IMR-90 (cell line): ENCODE measurements around the gene MPRIP. TPM values are rescaled to one million over a fixed set of nuclear protein-coding genes. Genes with fewer than 3 reads are reported as not detected.

Experiments used
- ATAC-seq: fragments of 200-7000 bp; cut with Tn5 transposase; 2 replicates; pipeline ENCODE4 v1.9.1; 2020; ENCODE audit warnings: low read depth, mild to moderate bottlenecking, moderate library complexity
- BruUV-seq: library from RNA; stranded (reverse); fragments of 400-500 nt; replicated peaks from 2 replicates; lab custom pipeline; 2021; lab: Mats Ljungman, UMichigan
- CTCF ChIA-PET: fragments of 300-600 bp; formaldehyde crosslinking; extraction: SDS; loops from one replicate; lab custom pipeline; 2021; ENCODE audit warnings: antibody characterized with exemption; lab: Yijun Ruan, JAX
- POLR2A ChIA-PET: fragments of 300-600 bp; sonication (Branson Sonifier 250); formaldehyde crosslinking; loops from one replicate; lab custom pipeline; 2022; ENCODE audit warnings: antibody characterized with exemption; ENCODE audit not compliant: unreplicated experiment; lab: Charles Lee
- DNase-seq: peaks from one replicate; pipeline ENCODE4 v3.0.0; 2013
- H2AFZ ChIP-seq: replicated peaks from 2 replicates; pipeline ENCODE3; 2013; ENCODE audit warnings: low read length, mild to moderate bottlenecking; ENCODE audit not compliant: poor library complexity
- H2AK5ac ChIP-seq: 2 replicates; pipeline ENCODE4 v1.6.1; 2013; ENCODE audit warnings: low read depth, low read length, inconsistent platforms
- H2AK9ac ChIP-seq: replicated peaks from 2 replicates; pipeline ENCODE3; 2013; ENCODE audit warnings: mild to moderate bottlenecking, low read depth, low read length, moderate library complexity; ENCODE audit not compliant: poor library complexity
- H2BK120ac ChIP-seq: 2 replicates; pipeline ENCODE4 v1.6.1; 2013; ENCODE audit warnings: low read depth, low read length, inconsistent platforms
- H2BK15ac ChIP-seq: 3 replicates; pipeline ENCODE4 v1.6.1; 2013; ENCODE audit warnings: low read depth, low read length, inconsistent platforms
- H2BK20ac ChIP-seq: 2 replicates; pipeline ENCODE4 v1.6.1; 2013; ENCODE audit warnings: low read depth, mild to moderate bottlenecking, inconsistent platforms, low read length, moderate library complexity
- H2BK5ac ChIP-seq: 2 replicates; pipeline ENCODE4 v1.6.1; 2013; ENCODE audit warnings: mild to moderate bottlenecking, low read depth, low read length, inconsistent platforms; ENCODE audit not compliant: poor library complexity, severe bottlenecking
- H3K14ac ChIP-seq: replicated peaks from 2 replicates; pipeline ENCODE4 v1.6.1; 2013; ENCODE audit warnings: low read depth, low read length, inconsistent platforms
- H3K18ac ChIP-seq: 2 replicates; pipeline ENCODE4 v1.6.1; 2013; ENCODE audit warnings: low read depth, low read length, control low read depth
- H3K23ac ChIP-seq: 2 replicates; pipeline ENCODE4 v1.6.1; 2013; ENCODE audit warnings: low read depth, low read length, inconsistent platforms
- H3K27ac ChIP-seq: 2 replicates; pipeline ENCODE4 v1.5.1; 2013; ENCODE audit warnings: mild to moderate bottlenecking, control low read depth, low read length; ENCODE audit not compliant: insufficient read depth
- H3K27me3 ChIP-seq: 2 replicates; pipeline ENCODE4 v1.6.1; 2013; ENCODE audit warnings: low read length; ENCODE audit not compliant: control insufficient read depth, insufficient read depth
- H3K36me3 ChIP-seq: 2 replicates; pipeline ENCODE4 v1.6.1; 2013; ENCODE audit warnings: low read length, mixed read lengths; ENCODE audit not compliant: control insufficient read depth, insufficient read depth
- H3K4ac ChIP-seq: 2 replicates; pipeline ENCODE4 v1.6.1; 2013; ENCODE audit warnings: low read depth, low read length, inconsistent platforms
- H3K4me1 ChIP-seq: 2 replicates; pipeline ENCODE4 v1.6.1; 2013; ENCODE audit warnings: low read length, mixed read lengths; ENCODE audit not compliant: control insufficient read depth, insufficient read depth
- H3K4me2 ChIP-seq: 2 replicates; pipeline ENCODE4 v1.6.1; 2013; ENCODE audit warnings: low read depth, mild to moderate bottlenecking, control low read depth, low read length, moderate library complexity
- H3K4me3 ChIP-seq: 2 replicates; pipeline ENCODE4 v1.5.1; 2013; ENCODE audit warnings: low read depth, mild to moderate bottlenecking, control low read depth, low read length, moderate library complexity; ENCODE audit not compliant: insufficient read depth
- H3K56ac ChIP-seq: 2 replicates; pipeline ENCODE4 v1.6.1; 2013; ENCODE audit warnings: low read length, inconsistent platforms; ENCODE audit not compliant: insufficient read depth; ENCODE audit errors: extremely low read depth
- H3K79me1 ChIP-seq, 2 experiments: 2 replicates each; pipeline ENCODE4 v1.6.1; 2013; ENCODE audit warnings: low read length in 2 of 2, inconsistent platforms in 1 of 2, low read depth in 1 of 2
- H3K9ac ChIP-seq: 2 replicates; pipeline ENCODE4 v1.6.1; 2013; ENCODE audit warnings: low read depth, low read length, control low read depth
- H3K9me1 ChIP-seq: 2 replicates; pipeline ENCODE4 v1.6.1; 2013; ENCODE audit warnings: low read length, inconsistent platforms; ENCODE audit not compliant: insufficient read depth
- H3K9me3 ChIP-seq: 2 replicates; pipeline ENCODE4 v1.6.1; 2013; ENCODE audit warnings: low read length; ENCODE audit not compliant: control insufficient read depth, insufficient read depth
- H4K20me1 ChIP-seq: 2 replicates; pipeline ENCODE4 v1.6.1; 2013; ENCODE audit warnings: low read length, inconsistent platforms; ENCODE audit not compliant: insufficient read depth
- H4K5ac ChIP-seq: 2 replicates; pipeline ENCODE4 v1.6.1; 2013; ENCODE audit warnings: mild to moderate bottlenecking, low read depth, low read length, control low read depth
- H4K8ac ChIP-seq, 2 experiments: 2 replicates each; pipeline ENCODE4 v1.6.1; 2013; ENCODE audit warnings: low read depth in 2 of 2, low read length in 2 of 2, control low read depth in 1 of 2, inconsistent platforms in 1 of 2
- H4K91ac ChIP-seq: 2 replicates; pipeline ENCODE4 v1.6.1; 2013; ENCODE audit warnings: low read depth, low read length, inconsistent platforms; ENCODE audit not compliant: insufficient read depth
- CHD1 ChIP-seq: IDR thresholded peaks from 2 replicates; pipeline ENCODE4 v1.6.1; 2012; ENCODE audit warnings: low read depth, low read length, improper control_type of control experiment
- MAFK ChIP-seq: IDR thresholded peaks from 2 replicates; pipeline ENCODE4 v1.6.1; 2012; ENCODE audit warnings: low read depth, low read length, improper control_type of control experiment
- POLR2A ChIP-seq: IDR thresholded peaks from 2 replicates; pipeline ENCODE4 v1.6.1; 2012; ENCODE audit warnings: mild to moderate bottlenecking, low read depth, low read length
- RCOR1 ChIP-seq: IDR thresholded peaks from 2 replicates; pipeline ENCODE4 v1.6.1; 2012; ENCODE audit warnings: mild to moderate bottlenecking, low read length, improper control_type of control experiment; ENCODE audit not compliant: insufficient replicate concordance
- WGBS, 2 experiments: methylation state at CpG; one replicate each; pipeline versions ENCODE4 v1.1.5 to v1.1.7; 2013; ENCODE audit warnings: missing lambda C conversion rate in 2 of 2; ENCODE audit not compliant: insufficient read length in 1 of 2; ENCODE audit errors: extremely low coverage in 2 of 2; 5-methylcytosine and 5-hydroxymethylcytosine counted together
- dilution Hi-C: fragments of 300-500 bp; cut with HindIII; formaldehyde crosslinking; loops from one replicate; pipeline ENCODE4 v1.14.3; 2018; ENCODE audit warnings: low sequenced_read_pairs; ENCODE audit not compliant: unreplicated experiment
- in situ Hi-C: fragments of 300-500 bp; cut with MboI; formaldehyde crosslinking; loops from 3 replicates; pipeline ENCODE4 v1.14.3; 2019; ENCODE audit warnings: low sequenced_read_pairs, inconsistent platforms, mixed read lengths
- intact Hi-C: fragments of 100-400 bp; cut with micrococcal nuclease; formaldehyde crosslinking; loops from 2 replicates; pipeline ENCODE4 v1.10.0; 2022
- polyA plus RNA-seq, 3 experiments: library from polyadenylated mRNA; depleted of rRNA; stranded (reverse); fragments of >200 nt; gene quantifications; 2 replicates each; pipeline ENCODE4 v1.2.3, GENCODE V29; 2012; ENCODE audit warnings: low replicate concordance in 1 of 3
- total RNA-seq: library from RNA; depleted of rRNA; stranded (reverse); fragments of >200 nt; gene quantifications from 2 replicates; pipeline ENCODE4 v1.2.3, GENCODE V29; 2012

The MPRIP gene
- total and polyA plus RNA-seq, 2 of the 4 experiments (the other 2 are of a cell fraction) = 111 to 149 TPM

- Histone ChIP-seq H4K8ac (no peak overlapping the region), H3K9me1 (peaks cover 8% of the 10 kb centered on the region; the same call in 1 of the 2 replicates), H3K27me3 (no peaks in the 10 kb centered on the region), H2BK20ac (no peak overlapping the region), H4K5ac (no peak overlapping the region), H2AK5ac (peak overlapping the region; percentile 63), H3K56ac (no peak overlapping the region), H2BK15ac (no peak overlapping the region), H3K9ac (no peak overlapping the region), H3K4ac (no peak overlapping the region), H2BK5ac (no peak overlapping the region), H3K18ac (no peak overlapping the region), H3K27ac (no peak overlapping the region), H3K23ac (no peak overlapping the region), H3K9me3 (no peaks in the 10 kb centered on the region), H4K91ac (no peak overlapping the region), H3K4me2 (no peak overlapping the region), H3K14ac (0 out of 2 replicates have a peak overlapping the region, but pooled peaks have one; percentile 15), H2BK120ac (no peak overlapping the region), H2AFZ (no peak overlapping the region), H2AK9ac (no peak overlapping the region), H3K4me1 (peaks cover 23% of the 10 kb centered on the region), H3K36me3 (no peaks in the 10 kb centered on the region; the same call in 1 of the 2 replicates), H3K4me3 (no peak overlapping the region), H3K79me1 (no peaks in the 10 kb centered on the region; a peak in 1 of 4 replicates), H4K20me1 (no peaks in the 10 kb centered on the region; the same call in 1 of the 2 replicates)
- DNase-seq (no peak), ATAC-seq (no peak)
- intact Hi-C loops = no loop called here
- BruUV-seq = no TSS peak
- TF ChIP-seq MAFK = no peak
- no peak for TF ChIP-seq RCOR1
- no peak for TF ChIP-seq CHD1
- TF ChIP-seq POLR2A = no peak
- ChIA-PET POLR2A (interaction anchor here (0.6 kb wide), 1 partner anchor 198 kb away, joined by 6 read pairs; no protein-coding TSS in a partner anchor), CTCF (no interaction called here)
- dilution Hi-C loops = no loop called here
- 88% methylated on average over 7 of the region's 15 CpGs; no CpG with 5 or more reads in 1 of the 2 experiments for WGBS, 2 experiments
- in situ Hi-C loops = no loop called here
These were observed 161.9 kb downstream of the MPRIP start for GRCh38 chr17:17204041-17204591.
